GM19397 (cell line): Measurements from ENCODE around the gene HJURP.
"Not testable (repeated sequence)": the region's sequence is repeated elsewhere in the genome, so short reads cannot be mapped to it uniquely, and the experiment has no call there.

Experiments
- ATAC-seq: cut with Tn5 transposase; IDR thresholded peaks from one replicate; pipeline ENCODE4 v1.9.1; 2021; ENCODE audit warnings: mild to moderate bottlenecking, moderate library complexity; ENCODE audit not compliant: unreplicated experiment

Gene HJURP, protein sequence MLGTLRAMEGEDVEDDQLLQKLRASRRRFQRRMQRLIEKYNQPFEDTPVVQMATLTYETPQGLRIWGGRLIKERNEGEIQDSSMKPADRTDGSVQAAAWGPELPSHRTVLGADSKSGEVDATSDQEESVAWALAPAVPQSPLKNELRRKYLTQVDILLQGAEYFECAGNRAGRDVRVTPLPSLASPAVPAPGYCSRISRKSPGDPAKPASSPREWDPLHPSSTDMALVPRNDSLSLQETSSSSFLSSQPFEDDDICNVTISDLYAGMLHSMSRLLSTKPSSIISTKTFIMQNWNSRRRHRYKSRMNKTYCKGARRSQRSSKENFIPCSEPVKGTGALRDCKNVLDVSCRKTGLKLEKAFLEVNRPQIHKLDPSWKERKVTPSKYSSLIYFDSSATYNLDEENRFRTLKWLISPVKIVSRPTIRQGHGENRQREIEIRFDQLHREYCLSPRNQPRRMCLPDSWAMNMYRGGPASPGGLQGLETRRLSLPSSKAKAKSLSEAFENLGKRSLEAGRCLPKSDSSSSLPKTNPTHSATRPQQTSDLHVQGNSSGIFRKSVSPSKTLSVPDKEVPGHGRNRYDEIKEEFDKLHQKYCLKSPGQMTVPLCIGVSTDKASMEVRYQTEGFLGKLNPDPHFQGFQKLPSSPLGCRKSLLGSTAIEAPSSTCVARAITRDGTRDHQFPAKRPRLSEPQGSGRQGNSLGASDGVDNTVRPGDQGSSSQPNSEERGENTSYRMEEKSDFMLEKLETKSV

DNA sequence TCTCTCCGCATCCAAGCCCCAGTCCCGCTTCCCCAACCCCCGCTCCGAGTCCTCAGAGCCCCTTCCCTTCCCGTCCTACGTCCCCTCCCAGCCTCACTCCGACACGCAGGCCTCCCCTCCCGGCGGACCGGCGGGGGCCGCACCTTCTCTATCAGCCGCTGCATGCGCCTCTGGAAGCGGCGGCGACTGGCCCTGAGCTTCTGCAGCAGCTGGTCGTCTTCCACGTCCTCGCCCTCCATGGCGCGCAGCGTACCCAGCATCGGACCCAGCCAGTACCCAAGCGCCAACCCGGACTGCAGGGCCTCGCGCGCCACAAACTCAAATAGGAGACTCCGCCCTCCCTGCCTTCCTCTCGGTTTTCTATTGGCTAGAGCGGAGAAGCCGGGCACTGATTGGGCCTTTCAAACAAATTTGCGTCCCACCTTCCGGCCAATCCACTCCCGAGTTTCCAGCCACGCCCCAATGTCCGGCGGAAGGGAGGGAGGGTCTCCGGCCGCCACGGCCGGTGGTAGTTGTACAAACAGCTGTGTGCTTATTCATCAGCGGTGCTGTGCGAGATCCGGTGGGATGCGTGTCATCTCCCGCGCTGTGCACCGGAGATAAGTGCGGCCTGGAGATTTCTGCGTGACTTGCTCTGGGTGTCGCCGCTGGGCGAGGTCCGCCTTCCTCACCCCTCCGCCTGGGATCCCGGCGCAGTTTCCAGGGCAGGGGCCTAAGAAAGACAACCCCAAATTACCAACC is at the start of gene HJURP:
Gene HJURP (minus strand): TSS at position 295 of the 741 bp plus-strand sequence. CDS start 35 bp downstream, at position 260.
- peak; percentile 96 for ATAC-seq

DNA sequence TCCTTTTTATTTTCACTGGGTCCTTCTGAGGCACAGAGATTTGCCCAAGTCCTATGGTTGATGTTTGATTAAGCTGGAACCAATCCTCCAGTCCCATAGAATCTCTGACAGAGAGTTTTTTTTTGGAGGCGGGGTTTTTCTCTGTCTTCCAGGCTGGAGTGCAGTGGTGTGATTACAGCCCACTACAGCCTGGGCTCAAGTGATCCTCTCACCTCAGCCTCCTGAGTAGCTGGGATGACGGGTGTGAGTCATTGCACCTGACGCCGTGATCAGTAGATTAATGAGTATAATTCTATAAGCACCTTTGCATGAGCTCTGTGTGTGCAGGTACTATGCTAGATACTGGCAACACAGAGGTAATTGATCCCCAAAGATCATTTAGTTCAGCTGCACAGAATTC is 47.5 kb upstream of the HJURP start:
- ATAC-seq, result no peak

DNA sequence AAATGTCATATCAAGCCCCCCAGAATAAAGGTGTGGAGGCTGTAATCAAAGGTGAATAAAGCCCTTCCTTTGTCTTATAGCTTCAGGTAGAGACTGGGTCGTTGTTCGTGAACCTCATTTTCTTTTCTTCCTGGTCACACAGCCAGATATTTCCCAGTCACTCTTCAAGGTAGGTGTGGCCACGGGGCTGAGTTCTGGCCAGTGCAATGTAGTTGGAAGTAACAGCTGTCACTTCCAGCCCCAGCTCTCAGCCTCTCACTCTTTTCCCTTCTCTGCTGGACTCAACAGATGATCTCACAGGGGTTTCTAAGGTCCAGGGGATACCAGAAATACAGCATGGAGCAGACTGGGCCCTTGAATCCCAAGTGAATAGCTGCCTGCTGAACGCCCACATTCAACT is 47.0 kb upstream of the HJURP start:
- no peak for ATAC-seq

DNA sequence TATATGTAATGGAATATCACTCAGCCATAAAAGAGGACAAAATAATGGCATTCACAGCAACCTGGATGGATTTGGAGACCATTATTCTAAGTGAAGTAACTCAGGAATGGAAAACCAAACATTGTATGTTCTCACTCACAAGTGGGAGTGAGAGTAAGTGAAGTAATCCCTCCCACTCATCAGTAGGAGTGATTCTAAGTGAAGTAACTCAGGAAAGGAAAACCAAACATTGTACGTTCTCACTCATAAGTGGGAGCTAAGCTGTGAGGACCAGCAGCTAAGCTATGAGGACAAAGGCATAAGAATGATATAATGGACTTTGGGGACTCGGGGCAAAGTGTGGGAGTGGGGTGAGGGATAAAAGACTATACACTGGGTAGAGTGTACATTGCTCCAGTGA is 41.9 kb upstream of the HJURP start:
- ATAC-seq, result not testable (repeated sequence)

DNA sequence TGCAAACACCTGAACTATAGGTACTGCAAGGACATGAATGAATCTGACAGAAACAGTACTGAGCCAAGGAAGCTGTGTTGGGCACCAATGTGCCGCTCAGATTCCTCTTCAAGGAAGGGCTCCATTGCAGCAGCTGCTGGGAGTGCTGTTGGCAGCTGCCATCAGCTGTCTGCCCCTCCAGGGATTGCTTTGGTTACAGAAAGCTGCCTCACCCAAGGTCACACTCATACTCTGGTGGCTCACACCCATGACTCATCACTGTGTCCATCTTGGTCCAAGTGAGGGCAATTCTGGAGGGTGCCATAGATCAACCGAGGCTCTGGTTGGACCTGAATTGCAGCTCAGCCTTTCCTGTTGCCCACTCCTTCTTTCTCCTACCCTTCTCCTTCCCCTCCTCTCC is 38.5 kb upstream of the HJURP start:
- no peak for ATAC-seq

DNA sequence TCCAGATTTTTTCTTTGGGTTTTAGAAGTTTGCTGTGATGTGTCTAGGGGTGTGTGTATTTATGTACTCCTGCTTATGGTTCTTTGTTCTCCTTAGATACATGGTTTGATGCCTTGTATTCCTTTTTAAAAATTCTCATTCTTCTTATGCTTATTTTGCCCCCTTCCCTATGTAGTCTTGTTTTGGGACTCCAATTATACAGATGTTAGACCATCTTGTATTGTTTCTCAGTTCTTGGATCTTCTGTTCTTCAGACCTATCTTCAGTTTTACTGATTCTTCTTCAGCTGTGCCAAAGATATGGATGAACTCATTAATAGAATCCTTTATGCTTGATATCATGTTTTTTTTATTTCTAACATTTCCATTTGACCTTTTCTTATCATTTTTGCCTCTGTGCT is 28.0 kb upstream of the HJURP start:
- ATAC-seq, result no peak

DNA sequence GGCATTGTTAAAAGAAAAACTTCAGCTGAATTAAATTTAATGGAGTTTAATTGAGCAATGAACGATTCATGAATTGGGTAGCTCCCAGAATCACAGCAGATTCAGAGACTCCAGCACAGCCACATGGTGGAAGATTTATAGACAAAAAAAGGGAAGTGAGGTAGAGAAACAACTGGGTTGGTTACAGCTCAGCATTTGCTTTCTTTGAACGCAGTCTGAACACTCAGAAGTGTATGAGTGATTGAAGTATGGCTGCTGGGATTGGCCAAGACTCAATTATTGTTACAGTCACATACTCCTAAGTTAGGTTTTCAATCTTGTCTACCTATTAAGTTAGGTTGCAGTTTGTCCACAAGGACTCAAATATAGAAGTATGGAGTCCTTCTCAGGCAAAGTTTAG is 17.8 kb upstream of the HJURP start:
- not testable (repeated sequence) for ATAC-seq

DNA sequence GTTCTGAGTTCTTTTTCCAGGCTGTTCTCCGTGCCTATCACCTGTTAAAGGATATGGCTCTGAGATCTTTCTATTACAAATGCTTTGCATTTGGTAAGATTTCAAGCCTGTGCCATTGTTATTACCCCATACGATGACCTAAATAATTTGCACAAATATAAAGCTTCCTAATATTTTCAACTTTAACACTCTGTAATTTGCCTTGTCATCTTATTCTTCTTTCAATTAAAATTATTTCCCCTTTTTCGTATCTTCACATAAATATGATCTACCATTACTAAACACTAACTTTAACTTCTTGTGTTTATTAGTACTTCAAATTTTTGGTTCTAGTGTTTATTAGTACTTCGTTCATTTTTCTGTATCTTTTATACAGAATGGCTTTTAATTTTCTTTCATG is 17.1 kb upstream of the HJURP start:
- ATAC-seq, result no peak

DNA sequence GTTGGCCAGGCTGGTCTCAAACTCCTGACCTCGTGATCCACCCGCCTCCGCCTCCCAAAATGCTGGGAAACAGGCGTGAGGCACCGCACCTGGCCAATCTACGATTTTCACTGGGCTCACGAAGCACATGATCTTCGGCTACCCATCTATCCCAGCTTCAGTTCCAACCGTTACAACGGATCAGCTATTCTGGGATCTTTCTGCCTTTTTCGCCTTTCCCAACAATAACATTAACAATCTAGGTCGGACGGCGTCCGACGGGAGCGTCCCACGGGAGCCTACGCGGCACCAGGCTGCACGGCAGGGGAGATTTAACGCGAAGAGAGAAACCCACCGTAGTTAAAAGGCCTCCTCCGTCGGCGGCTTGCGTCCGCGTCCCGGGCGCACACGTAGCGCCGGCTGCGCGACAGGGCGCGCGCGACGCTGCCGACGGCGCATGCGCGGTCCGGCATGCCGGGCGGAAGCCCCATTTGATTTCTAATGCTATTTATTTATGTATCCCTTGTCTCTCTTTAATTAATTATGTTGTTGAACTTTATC is 13.7 kb upstream of the HJURP start, which contains the start of gene MSL3B:
Gene MSL3B (minus strand): TSS at position 394 of the 540 bp plus-strand sequence.
- ATAC-seq, result no peak

DNA sequence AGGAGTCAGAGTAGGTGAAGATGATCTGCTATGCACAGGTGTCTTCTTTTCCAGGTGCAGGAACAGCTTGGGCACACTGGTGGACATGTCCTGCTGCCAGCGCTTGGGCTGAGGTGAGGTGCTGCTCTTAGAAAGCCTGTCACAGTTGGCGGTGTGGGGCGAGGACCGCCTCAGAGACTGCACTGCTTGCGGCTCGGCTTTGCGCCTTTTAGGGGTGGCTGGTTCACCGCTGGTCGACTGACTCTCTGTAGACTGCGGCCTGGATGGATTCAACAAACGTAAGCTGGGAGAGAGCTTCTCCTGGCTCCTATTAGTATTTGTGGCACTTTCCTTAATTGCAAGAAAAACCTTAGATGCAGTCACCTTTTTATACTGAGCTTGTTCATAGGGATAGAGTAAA is 12.1 kb upstream of the HJURP start:
- no peak for ATAC-seq

DNA sequence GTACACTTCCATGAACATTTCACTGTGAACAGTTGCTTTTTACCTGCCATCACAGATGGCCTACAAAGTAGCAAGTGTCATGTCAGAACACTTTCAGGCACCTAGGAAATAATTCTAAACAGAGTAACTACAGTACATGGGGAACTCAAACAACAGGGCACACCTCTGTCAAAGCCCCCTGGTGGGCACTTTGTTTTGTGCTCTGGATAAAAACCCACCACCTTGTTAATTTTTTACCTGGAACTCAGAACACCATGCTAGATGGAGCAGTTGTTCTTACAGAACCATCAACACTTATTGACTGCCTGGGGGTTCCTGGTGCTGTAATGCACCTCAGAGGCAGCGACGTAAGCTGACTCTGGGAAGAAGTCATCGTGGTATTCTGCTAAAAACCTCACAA is 11.5 kb upstream of the HJURP start:
- no peak for ATAC-seq

DNA sequence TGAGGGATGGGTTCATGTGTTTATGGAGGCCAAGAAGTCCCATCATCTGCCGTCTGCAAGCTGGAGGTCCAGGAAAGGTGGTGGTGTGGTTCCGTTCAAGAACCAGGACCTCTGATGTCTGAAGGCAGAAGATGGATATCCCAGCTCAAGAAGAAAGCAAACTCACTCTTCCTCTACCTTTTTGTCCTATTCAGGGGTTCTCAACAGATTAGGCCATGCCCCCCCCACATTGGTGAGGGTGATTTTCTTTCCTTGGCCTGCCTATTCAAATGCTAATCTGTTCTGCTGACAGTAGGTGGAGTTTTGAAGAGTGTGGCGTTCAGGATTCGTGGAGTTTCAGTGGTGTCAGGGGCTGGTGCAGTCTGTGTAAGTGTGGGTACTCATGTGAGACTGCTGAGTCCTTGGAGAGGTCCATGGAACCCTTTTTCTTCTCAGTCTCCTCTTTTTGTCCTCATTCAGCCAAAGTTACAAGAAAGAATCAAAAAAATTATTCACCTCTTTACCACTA is 8.0 kb upstream of the HJURP start:
- ATAC-seq, result no peak

DNA sequence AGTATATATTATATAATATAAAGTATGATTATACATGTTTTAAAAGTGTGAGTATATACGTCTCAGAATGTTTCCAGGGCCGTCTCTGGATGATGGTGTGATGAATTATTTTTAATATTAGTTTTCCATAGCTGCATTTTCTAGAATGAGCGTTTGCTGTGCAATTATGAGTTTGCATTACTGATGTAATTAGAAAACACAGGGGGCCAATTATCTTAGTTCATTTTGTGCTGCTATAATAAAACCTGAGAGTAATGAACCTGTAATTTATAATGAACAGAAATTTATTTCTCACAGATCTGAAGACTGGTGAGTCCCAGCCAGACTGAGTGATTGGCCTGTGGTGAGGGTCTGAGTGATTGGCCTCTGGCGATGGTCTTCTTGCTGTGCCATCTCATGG is 4.0 kb upstream of the HJURP start:
- no peak for ATAC-seq

DNA sequence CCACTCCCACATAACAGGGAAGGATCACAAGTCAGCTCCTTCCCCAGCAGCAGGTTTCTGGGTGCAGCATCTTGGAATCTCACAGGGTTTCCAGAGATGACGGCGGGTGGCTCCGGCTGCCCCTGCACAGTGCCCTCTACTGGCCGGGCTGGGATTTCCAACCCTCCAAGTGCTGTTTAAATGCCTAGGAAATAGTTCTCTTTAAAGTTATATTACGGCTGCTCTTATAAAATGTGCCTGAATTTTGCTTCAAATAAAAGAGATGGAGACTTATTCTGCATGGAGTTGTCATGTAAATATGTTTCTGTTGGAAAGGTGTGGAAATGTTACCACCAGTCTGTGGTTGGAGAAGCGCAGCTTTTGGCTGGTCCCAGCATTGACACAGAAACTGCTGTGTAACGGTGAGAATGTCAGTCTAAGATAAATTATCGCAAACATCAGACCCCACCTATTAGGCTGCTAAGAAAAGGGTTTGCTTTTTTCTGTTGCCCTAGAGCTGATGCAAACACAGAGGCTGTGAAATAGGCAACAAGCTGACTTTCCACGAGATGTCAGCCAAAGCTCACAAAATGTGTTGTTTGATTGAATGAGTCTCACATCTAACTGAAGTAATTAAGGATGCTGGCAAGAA is 3.3 kb upstream of the HJURP start:
- no peak for ATAC-seq

DNA sequence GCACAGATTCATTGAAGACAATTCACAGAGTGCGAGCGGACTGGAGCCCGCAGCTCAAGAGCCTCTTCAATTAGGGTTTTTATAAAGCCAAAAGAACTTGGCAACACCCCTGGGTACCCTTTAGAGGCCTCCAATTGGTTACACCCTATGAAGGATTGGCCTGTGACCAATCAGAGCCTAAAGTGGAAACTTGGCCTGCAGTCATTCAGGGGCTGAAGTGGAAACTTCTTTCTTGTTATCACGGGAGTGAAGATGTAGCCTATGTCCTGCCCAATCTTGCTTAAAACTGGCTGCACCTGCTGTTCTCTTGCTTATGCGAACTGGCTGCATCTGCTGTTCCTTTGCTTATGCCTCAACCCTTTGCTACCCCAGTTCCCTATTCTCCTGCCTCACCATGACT is 1.8 kb upstream of the HJURP start:
- no peak for ATAC-seq

DNA sequence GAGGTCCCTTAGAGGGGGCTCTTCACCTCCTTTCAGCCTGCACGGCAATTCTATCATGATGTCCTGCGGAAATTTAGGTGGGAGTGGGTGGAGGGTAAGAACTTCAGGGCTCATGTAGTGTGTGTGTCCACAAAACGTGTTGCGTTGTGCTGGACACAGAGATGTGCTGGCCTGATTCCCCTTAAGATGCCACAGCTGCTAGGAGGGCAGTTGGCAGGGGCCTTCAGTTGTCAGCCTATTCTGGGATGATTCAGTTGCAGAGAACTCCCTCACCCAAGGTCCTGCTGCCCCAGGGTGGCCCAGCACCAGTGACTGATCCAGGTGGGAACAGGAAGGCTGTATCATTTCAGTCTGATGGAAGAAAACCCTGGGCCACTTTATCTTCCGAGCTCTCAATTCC is 1.0 kb upstream of the HJURP start:
- no peak for ATAC-seq

DNA sequence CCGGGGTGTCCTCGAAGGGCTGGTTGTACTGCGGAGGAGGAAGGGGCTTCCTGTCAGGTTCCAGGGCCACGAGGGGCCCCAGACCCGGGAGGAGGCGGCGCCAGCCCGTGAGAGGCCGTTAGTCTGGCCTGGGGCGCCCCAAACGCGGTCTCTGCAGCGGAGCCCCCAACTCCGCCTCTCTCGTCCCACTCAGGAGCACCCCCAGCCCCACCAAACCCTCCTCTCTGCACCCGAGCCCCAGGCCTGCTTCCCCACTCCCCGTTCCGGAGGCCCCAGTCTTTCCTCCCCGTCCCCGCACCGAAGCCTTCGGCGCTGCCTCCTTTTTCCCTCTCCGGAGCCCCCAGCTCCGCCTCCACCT is 473 bp downstream of the HJURP start:
- no peak for ATAC-seq

DNA sequence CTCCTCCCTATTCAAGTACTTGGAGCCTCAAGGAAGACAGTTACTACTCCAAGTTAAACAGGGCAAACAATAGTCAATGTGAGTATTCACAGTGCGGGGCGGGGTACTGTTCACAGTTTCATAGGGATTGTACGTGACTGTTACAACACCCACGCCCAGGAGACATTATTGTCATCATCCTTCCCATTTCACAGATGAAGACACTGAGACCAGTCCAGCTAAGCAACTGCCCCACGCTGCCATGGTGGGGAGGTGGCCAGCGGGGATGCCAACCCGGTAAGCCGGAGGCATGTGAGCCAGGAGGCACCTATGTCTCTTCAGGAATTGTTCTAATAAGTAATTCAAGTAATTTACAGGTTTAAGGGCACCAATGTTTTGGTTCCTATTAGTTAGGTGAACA is 982 bp downstream of the HJURP start:
- ATAC-seq, result no peak

DNA sequence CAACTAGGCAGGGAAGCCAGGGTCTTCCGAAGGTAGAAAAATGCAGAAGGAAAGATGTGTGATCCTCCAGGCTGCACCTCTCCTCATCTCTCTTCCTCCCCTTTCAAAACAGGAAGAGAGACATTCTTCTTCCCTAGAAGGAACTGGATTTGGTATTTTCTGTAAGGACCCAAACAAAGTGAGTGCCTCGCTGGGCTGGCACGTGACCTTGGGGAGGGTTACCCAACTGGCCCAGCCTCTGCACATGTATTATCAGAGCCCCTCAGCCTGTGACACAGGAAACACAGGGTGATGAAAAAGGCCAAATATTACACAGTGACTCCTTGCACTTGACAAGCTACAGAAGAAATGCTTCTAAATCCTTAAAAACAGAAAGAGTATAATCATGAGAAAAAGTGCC is 2.3 kb downstream of the HJURP start:
- ATAC-seq, result no peak

DNA sequence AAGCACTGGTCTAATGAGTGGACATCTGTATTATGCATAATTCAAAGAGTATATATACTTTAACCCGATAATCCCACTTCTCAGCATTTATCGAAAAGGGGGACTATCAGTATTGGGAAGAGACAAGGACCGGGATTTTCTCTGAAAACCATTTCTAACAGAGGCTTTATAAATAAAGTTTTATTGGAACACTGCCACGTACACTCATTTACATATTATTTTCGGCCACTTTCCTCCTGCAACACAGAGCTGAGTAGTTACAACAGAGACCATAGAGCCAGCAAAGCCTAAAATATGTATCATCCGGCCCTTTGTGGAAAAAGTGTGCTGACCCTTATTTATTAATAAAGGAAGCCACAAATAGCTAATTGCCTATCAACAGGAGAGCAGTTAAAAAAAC is 3.2 kb downstream of the HJURP start:
- no peak for ATAC-seq

DNA sequence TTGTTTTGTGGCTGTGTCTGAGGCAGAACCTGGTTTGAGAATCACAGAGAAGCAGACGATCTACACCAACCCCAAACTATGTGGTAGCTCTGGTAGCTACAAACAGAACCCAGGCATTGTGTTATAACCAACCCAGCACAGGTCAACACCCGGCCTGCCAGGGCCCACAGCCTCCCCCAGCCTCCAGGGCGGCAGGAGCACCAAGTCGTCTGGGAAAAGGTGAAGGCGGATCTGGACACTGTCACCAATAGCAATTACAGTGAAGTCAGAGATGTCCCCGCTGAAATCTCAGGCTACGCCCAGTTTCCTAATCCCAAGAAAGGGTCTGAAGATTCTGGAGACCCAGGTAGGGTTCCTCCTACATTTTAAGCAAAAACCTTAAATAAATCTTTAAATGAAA is 3.6 kb downstream of the HJURP start:
- no peak for ATAC-seq
